GM11168 (cell line): ENCODE data around the gene TST.

Source experiments
- in situ Hi-C: fragments of 300-500 bp; cut with MboI; formaldehyde crosslinking; loops from one replicate; pipeline ENCODE4 v1.12.0; 2022; ENCODE audit warnings: low sequenced_read_pairs; ENCODE audit not compliant: unreplicated experiment

TST gene

DNA sequence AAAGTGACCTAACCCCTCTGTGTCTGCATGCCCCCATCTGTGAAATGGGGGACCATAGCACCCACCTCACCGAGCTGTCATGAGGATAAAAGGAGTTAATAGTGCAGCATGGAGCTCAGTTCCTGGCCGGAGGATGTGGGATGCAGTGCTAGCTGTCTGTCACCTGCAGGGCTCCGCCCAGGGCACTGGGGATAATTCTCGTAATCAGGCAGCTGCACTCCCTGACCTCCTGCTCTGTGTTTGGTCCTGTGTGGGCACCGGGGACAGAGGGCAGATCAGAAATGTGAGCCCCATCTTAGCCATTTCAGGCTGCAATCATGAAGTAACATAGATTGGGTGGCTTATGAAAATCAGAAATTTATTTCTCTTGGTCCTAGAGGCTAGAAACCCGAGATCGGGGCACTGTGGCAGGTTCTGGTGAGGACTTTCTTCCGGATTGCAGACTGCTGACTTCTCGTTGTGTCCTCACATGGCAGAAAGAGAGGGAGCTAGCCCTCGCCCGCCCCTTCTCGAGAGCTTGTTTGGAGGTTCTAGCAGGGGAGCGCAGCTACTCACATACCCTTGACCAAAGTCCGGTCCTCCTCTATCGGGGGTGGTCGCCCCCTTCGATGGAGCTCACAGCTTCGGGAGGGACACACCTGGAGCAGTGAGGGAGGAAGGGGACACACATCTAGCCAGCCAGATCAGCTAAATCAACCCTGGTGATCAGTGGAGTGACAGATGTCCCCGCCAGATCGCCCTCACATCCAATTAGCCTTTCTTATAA lies 35.5 kb upstream of the TST start:
- in situ Hi-C loops: no loop called here

DNA sequence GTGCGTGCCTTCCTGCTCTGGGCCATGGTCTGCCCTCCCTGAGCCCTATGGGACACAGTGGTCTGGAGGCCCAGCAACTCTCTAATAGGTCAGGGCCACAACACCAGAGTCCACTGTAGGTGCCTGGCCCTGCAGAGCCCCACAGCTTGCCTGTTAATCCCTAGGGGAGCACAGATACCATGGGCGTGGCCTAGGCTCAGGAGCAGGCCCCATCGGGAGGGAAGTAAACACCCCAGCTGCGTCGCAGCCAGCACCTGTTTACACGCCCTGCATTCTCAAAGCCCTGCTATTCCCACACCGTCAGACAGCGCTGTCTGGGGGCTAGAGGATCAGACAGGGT lies 34.8 kb upstream of the TST start:
- in situ Hi-C loops: no loop called here

DNA sequence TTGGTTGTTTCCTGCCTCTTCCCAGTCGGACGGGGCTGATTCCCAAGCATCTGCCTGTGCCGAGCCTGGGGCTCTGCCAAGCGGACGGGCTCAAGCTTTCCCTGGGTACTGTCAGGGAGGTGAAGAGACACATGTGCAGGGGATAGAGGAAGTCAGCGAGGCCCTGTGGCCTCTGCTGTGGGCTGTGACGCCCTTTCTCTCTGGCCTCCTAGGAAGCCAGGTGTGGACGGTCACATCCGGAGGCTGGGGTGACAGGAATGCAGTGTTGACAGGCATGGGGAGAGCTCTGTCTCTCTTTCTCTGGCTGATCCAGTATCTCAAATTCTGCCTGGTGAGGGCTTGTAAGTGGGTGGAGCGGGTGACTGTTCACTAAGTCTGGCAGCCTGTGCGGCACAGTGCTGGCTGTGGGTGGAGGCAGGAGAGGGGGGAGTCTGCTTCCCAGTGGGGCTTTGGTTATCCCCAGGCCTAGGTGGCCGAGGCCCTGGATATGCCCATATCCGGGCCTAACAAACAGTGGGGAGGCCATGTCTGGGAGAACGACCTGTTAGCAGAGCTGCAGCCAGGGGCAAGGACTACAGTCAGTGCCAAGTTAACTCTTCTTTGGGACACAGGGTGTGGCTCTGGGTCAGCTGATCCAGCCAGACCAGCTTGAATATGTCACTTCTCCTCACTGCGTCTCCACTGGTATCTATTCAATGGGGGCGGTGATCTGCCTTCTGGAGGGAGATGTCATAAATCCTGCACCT lies 34.2 kb upstream of the TST start:
- in situ Hi-C loops: no loop called here

DNA sequence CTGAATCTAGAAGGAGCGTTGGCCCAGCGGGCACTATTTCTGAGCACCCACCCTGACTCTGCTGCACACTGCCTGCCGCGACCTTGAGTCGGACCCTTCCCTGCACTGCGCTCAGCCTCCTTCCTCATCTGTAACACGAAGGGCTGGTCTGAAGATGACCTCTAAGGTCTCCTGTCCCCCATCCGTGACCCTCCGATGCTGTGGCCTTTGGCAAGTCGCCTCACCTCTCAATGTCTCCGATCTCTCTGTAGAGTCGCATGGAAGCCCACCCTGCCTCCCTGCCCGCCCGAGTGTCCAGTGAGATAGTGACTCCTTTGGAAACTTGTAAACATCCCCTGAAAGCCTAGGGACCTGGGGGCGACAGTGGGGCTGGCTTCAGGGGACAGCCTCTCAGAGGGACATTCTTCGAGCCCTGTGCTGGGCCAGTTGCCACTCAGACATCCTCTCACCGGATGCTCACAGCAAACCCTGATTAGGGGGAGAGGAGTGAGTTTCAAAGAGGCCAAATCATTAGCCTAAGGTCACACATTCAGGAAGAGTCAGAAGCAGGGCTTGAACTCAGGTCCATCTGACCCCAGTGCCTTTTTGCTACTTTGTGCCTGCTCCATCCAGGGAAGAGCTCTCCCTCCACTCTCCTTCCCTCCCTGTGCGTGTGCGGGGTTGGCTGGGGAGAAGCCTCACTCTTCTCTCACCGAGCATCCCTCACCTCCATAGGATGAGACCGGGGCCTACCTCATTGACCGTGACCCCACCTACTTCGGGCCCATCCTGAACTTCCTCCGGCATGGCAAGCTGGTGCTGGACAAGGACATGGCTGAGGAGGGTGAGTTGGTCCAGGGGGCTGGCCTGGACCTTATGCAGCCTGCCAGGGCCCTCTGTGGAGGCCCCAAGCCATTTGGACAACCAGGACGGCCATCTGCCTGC lies 33.4 kb upstream of the TST start:
- in situ Hi-C loops: no loop called here

DNA sequence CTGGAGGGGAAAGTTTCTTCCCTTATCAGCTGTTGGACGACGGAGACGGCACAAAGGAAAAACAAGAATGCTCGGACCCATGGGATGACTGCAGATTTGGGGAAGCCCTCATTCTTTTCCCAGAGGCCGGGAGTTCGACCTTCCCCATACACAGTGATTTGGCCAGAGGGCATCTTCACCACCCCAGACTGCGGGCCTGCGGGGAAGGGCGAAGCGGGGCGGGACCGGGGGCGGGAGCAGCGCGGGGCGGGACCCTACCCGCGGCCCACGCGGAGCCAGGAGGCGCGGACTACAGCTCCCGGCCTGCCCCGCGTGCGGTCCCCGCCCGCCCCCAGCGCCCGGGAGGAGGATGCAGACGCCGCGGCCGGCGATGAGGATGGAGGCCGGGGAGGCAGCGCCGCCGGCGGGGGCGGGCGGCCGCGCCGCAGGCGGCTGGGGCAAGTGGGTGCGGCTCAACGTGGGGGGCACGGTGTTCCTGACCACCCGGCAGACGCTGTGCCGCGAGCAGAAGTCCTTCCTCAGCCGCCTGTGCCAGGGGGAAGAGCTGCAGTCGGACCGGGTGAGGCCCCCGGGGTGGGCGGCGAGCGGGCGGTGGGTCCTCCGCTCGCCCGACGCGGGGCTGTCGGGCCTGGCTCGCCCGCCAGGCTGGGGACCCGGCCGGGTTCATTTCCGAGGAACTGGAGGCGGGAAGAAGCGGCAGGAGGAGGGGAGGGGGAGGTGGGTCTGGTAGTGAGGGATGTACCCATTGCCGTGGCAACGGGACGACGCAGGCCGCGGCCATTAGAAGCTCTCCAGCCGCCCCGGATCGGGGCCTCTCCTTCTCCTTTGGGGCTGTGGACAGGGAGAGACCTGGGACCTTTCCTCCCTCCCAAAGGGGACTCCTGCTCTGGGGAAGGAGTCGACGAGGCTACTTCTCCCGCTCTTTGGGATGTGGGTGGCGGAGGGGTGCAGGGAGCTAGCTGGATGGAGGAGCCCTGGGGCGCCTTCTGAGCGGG lies 32.4 kb upstream of the TST start, which contains the start of gene KCTD17:
Gene KCTD17 (plus strand): TSS at position 352 of the 995 bp plus-strand sequence. CDS start 19 bp downstream, at position 371.
- in situ Hi-C loops: no loop called here

DNA sequence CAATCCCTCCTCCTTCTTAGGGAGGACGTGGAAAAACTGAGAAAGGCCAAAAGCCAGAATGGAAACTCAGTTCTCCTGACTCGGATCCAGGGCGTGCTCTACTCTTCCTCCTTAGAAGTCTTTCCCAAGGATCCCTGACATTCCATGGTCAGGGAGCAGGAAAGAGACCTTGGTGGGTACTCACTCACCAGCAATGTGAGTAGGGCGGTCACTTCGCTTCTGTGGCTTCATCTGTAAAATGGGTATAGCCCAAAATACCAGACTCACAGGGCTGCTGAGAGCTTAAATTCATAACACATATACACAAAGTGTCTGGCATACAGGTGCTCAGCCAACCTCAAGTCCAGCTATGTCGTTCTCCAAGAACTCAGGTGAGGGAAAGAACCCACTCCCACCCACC lies 31.7 kb upstream of the TST start:
- in situ Hi-C loops: no loop called here

DNA sequence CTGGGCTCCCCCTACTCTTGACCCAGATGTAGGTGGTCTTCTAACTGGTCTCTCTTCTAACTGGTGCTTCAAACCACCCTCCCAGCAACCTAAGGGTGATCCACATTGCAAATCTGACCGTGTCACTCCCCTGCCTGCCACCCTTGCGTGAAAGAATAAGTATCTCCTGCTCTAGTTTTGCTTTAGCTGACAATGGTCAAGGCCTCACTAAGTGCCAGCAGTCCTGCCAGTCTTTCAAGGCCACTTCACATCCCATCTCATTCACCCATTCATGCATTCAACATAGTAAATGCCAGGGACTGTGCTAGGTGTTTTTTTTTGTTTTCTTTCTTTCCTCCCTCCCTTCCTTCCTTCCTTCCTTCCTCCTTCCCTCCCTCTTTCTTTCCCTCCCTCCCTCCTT lies 30.0 kb upstream of the TST start:
- in situ Hi-C loops: no loop called here

DNA sequence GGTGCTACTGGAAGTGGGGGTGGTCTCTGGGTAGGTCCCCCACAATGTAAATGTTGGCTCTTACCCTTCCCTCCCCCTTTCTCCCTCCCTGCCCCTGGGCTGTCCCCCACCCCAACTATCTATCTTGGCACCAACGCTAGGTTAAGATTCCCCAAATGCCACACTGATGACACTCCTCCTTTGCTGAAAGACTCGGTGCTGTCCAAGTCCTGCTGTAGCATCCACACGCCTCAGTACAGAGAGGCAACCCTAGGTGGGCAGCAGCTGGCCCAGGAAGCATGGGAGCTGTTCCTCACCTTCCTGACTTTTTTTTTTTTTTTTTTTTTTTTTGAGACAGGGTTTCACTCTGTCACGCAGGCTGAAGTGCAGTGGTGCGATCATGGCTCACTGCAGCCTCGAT lies 28.9 kb upstream of the TST start:
- in situ Hi-C loops: no loop called here

DNA sequence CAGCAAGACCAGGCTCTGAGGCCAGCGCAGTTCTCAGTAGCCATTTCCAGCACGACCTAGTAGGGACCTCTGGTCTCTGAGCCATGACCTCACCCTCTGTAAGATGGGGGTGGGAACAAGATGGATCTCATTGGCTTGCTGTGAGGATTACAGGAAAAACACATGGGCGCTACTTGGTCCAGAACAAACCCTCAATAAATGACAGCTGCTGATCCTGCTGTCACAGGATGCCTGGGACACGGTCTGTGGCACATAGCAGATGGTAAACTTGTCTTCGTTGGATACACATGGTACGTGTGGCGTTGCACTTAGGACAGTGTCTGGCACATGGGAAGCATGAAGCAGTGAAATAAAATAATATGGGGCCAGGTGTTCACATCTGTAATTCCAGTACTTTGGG lies 27.8 kb upstream of the TST start:
- in situ Hi-C loops: no loop called here

DNA sequence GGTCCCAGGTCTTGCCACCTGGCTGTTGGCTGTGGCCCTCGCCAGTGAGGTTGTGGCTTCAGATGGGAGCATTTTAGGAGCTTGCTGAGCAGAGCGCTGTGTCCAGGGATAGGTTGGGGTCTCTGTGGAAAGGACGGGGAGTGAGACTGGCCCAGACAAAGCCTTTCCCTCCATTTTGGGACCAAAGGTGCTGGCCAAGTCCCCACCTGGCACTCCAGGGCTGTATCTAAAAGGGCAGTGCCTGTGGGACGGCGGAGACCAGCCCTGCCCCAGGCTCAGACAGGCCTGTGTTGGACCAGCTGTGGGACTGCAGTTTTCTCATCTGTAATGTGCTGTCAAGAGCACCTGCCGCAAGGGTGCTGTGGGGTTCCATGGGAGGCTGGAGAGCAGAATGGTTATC lies 27.3 kb upstream of the TST start:
- in situ Hi-C loops: no loop called here

DNA sequence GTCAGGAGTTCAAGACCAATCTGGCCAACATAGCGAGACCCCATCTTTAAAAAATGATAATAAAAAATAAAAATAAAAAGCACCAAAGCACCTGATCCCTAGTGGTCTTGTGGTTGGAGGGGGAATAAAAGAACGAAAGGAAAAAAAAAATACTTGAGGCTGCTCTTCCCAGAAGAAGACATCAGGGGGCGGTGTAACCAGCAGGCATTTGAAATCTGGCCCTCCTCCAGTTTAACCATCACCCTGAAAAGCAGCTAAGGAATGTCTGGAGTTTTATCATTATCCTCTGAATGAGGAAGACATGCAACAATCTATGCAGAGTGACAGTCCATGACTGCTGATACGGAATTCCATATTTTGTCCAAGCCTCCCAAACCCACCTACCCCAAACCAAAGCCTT lies 26.7 kb upstream of the TST start:
- in situ Hi-C loops: no loop called here

DNA sequence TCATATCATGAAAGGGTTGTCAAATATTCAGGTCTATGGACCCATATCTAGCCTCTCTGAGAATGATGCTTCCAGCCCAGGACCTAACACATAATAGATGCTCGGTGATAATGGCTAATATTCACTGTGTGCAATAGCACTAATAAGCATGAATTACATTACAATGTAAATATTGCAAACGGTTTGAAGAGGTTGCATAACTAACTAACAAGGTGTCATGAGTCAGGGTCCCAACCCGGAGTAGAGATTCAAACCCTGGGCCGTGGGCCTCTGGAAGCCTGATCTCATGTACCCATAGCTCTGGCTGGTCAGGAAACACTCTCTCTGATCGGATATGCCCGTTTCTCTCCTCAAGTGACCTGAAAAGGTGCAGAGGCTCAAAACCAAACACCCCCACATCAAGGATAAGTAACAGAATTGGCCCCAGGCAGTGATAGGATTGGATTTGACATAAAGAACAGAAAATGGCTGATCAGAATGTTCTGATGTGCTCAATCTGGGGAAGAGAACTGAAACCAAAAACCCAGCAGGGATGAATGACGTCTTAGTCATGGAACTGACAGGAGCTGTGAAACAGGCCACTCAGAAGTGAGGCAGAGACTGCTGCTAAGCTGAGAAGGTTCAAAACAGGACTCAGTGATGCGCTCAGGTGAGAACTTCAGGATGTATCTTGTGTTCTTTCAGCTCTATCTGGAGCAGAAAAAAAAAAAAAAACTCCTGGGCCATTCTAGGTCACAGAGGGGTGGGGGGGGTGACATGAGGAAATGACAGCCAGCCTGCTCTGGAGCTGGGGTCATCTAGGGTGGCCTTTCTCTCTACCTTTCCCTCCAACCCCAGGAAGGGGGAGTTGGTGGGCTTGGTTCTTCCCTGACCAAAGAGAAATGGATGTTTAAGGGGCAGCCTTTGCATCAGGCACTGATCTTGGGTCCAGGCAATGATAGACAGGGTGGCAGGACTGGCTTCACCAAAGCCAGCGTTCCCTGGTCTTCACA lies 25.7 kb upstream of the TST start:
- in situ Hi-C loops: no loop called here

DNA sequence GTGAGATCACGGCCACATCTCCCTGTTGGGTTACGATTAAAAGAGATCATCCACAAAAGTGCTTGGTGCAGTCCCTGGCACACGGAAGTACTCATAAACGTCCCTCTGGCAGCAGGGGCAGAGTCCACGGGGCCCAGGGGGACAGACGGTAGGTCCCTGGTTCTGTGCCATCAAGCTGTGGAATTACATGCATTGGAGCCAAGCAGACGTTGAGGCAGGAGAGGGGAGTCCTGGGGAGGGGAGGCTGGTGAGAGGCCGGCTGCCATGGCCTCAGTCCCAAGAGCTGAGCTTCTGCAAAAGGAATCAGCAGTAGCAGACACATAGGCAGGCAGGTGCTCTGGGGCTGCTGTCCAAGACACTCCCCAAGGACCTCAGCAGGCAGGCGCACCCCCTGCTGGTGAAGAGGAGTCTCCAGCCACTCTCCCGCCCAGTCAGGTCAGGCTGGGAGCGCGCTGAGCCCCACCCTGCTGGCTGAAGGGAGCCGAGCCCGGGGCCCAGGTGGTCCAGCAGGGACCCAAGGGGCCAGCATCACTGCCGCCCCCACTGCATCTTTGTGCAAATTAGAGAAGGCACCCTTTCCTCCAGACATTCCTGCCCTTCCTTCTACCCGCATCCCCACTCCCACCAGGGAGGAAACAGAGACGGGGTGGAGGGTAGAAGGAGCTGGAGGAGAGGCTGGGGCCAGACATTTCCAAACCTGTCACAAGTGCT lies 24.7 kb upstream of the TST start:
- in situ Hi-C loops: no loop called here

DNA sequence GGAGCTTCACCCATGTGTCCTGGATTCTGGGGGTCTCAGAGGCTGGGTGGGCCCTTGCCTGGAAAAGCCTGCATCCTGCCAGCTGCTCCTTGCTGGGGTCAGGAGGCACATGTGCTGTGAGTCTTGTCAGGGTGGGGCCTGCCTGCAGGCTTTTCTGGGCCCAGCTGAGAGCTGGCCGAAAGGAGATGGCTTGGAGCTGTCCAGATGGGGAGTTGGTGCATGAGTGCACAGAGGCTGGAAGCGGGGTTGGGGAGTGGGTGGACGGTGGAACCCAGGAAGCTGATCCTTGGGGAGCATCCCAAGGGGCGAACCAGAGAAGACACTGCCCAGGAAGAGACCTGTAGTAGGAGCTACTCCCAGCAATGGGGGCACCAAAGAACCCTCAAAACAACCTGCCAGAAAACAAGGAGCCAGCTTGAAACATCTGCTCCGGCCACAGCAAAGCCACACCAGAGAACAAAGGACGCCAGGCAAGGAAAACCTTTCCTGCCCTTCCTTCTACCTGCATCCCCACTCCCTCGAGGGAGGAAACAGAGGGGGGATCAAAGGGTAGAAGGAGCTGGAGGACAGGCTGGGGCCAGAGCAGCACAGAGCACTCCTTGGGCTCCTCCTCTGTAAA lies 24.1 kb upstream of the TST start:
- in situ Hi-C loops: no loop called here

DNA sequence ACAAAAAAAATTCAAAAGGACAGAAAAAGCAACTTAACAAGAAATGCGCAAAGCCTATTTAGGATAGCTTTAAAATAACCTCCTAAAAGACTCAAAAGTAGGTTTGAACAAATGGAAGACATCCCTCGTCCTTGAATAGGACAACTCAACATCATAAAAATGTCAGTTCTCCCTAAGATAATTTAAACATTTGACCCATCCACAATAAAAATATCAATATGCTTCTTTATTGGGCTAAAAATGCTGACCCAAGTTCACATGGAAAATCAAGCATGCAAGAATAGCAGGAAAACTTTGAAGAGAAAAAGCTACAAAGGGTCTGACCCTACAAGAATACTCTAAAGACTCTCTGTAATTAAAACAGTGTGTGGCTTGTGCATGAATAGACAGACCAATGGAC lies 20.2 kb upstream of the TST start:
- in situ Hi-C loops: no loop called here

DNA sequence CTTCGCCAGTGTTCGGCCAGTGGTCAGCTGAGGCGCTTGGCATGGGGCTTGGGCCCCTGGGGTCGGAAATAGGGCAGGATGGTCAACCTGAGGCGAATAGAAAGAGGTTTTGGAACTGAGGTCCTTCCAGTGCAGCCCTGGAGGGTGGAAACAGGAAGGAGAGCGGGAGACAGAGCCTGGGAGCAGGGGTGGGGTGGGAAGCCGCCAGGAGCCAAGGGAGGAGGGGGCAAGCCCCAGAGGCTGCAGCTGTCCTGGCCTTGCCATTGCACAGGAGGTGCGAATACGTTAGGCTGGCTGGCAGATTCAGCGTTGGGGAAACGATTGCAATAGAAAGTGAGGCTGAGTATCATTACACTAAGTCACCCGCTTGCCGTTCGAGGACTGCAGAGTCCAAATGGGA lies 18.4 kb upstream of the TST start:
- in situ Hi-C loops: no loop called here

DNA sequence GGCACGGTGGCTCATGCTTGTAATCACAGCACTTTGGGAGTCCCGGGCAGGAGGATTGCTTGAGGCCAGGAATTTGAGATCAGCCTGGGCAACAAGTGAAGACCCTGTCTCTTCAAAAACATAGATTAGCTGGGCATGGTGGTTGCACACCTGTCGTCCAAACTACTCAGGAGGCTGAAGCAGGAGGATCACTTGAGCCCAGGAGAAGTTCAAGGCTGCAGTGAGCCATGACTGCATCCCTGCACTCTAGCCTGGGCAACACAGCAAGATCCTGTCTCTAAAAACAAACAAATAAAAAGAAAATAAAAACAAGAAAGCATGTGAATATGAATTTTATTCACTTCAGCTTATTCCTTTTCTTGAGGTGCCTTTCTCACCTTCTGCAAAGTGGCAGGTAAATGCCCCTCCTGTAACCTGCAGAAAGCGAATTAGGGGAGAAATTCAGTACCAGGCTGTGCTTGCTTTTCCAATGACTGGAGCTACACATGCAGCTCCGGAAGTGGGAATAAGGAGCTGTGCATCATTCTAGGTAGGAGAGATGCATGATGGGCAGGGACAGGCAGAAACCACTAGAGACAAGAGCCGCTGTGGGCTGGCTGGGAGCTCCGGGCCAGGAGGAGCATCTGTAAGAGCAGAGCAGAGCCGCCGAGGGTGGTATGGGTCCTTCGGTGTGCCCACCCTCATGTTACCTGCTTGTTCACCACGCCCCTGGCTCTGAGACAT lies 17.6 kb upstream of the TST start:
- in situ Hi-C loops: no loop called here
